Left ventricle myocardium inferior (tissue), 1 donor: ENCODE data around the gene PIK3R1. TPM values are rescaled to one million over a fixed set of nuclear protein-coding genes. Genes with fewer than 3 reads are reported as not detected.

Source experiments
- DNase-seq: peaks from one replicate; pipeline ENCODE4 v3.0.0-alpha.2; 2020
- H3K27ac ChIP-seq: fragments of 200-600 bp; replicated peaks from 2 replicates; pipeline ENCODE4 v1.8.0; 2021
- H3K27me3 ChIP-seq: fragments of 200-600 bp; 2 replicates; pipeline ENCODE4 v1.8.0; 2021; ENCODE audit warnings: low read depth
- H3K36me3 ChIP-seq: fragments of 200-600 bp; 2 replicates; pipeline ENCODE4 v1.8.0; 2021
- H3K4me1 ChIP-seq: fragments of 200-600 bp; 2 replicates; pipeline ENCODE4 v1.8.0; 2021
- H3K4me3 ChIP-seq: fragments of 200-600 bp; 2 replicates; pipeline ENCODE4 v1.8.0; 2021; ENCODE audit warnings: mild to moderate bottlenecking, moderate library complexity
- H3K9me3 ChIP-seq: fragments of 200-600 bp; replicated peaks from 2 replicates; pipeline ENCODE4 v1.8.0; 2021
- CTCF ChIP-seq: fragments of 200-600 bp; IDR thresholded peaks from 2 replicates; pipeline ENCODE4 v1.8.0; 2021; ENCODE audit warnings: antibody characterized with exemption, mild to moderate bottlenecking, borderline replicate concordance
- intact Hi-C: fragments of 100-400 bp; cut with micrococcal nuclease; formaldehyde crosslinking; loops from one replicate; pipeline ENCODE4 v1.11.0; 2022
- total RNA-seq: library from RNA; stranded (reverse); fragmentation: NEBNext Ultra II Directional; extraction: Animal tissue kit (Norgen Biotek cat#: 25700); gene quantifications from one replicate; pipeline ENCODE4 v1.2.1, GENCODE V29; 2021
- donor health status: DM: no; HTN: yes; CAD: no; lungs with severe emphysema.

The PIK3R1 gene
- total RNA-seq, 1 donor from 2014 or later, result 132 TPM

GRCh38 chr5:68288707-68289134 lies 73.2 kb downstream of the PIK3R1 start:
- H3K27me3 ChIP-seq, result no peaks in the 10 kb centered on the region
- H3K9me3 ChIP-seq, result no peaks in the 10 kb centered on the region
- no peak for TF ChIP-seq CTCF
- peaks cover 30% of the 10 kb centered on the region for H3K36me3 ChIP-seq
- H3K27ac ChIP-seq, result peak overlapping the region; percentile 94
- H3K4me1 ChIP-seq, result peaks cover 87% of the 10 kb centered on the region
- DNase-seq, result peak; percentile 18
- intact Hi-C loops, result loop anchor here (5.0 kb wide), 2 partner anchors 169 to 674 kb away; no protein-coding TSS in a partner anchor
- H3K4me3 ChIP-seq, result peak overlapping the region; percentile 71

GRCh38 chr5:68289498-68289897 lies 73.9 kb downstream of the PIK3R1 start:
- intact Hi-C loops, result loop anchor here (5.0 kb wide), 2 partner anchors 168 to 673 kb away; no protein-coding TSS in a partner anchor
- H3K27ac ChIP-seq, result peak overlapping the region; percentile 94

GRCh38 chr5:68290260-68290674 lies 74.7 kb downstream of the PIK3R1 start:
- TF ChIP-seq CTCF, result no peak
- peak; percentile 25 for DNase-seq
- intact Hi-C loops, result no loop called here
- peaks cover 31% of the 10 kb centered on the region for H3K36me3 ChIP-seq
- peak overlapping the region; percentile 71 for H3K4me3 ChIP-seq
- H3K9me3 ChIP-seq, result no peaks in the 10 kb centered on the region
- peak overlapping the region; percentile 94 for H3K27ac ChIP-seq
- no peaks in the 10 kb centered on the region for H3K27me3 ChIP-seq
- peaks cover 71% of the 10 kb centered on the region for H3K4me1 ChIP-seq

More at GRCh38 chr5:68289498-68289897, 73.9 kb downstream of the PIK3R1 start:
- no peaks in the 10 kb centered on the region for H3K9me3 ChIP-seq
- H3K4me1 ChIP-seq, result peaks cover 79% of the 10 kb centered on the region
- peak overlapping the region; percentile 71 for H3K4me3 ChIP-seq
- peaks cover 30% of the 10 kb centered on the region for H3K36me3 ChIP-seq
- no peaks in the 10 kb centered on the region for H3K27me3 ChIP-seq
- DNase-seq, result no peak
- TF ChIP-seq CTCF, result no peak

- intact Hi-C loops, result no loop called here
- Histone ChIP-seq H3K27me3 (no peaks in the 10 kb centered on the region), H3K27ac (peak overlapping the region; percentile 94), H3K4me1 (peaks cover 66% of the 10 kb centered on the region), H3K36me3 (peaks cover 37% of the 10 kb centered on the region), H3K4me3 (peak overlapping the region; percentile 71), H3K9me3 (no peaks in the 10 kb centered on the region)
- TF ChIP-seq CTCF, result no peak
- DNase-seq, result no peak
Observed at GRCh38 chr5:68290847-68291246, 75.3 kb downstream of the PIK3R1 start.

- TF ChIP-seq CTCF, result no peak
Observed at GRCh38 chr5:68292316-68292715, 76.8 kb downstream of the PIK3R1 start.

More at GRCh38 chr5:68292316-68292715, 76.8 kb downstream of the PIK3R1 start:
- Histone ChIP-seq H3K4me3 (peak overlapping the region; percentile 71), H3K9me3 (no peaks in the 10 kb centered on the region), H3K27me3 (no peaks in the 10 kb centered on the region), H3K4me1 (peaks cover 61% of the 10 kb centered on the region), H3K27ac (peak overlapping the region; percentile 94), H3K36me3 (peaks cover 51% of the 10 kb centered on the region)
- DNase-seq, result no peak
- intact Hi-C loops, result no loop called here
